H9 (cell line): Measurements from ENCODE around the gene P4HA2. TPM values are rescaled to one million over a fixed set of nuclear protein-coding genes. Genes with fewer than 3 reads are reported as not detected.

Experiments
- DNase-seq: peaks from one replicate; pipeline ENCODE4 v3.0.0-alpha.2; 2017
- H2AFZ ChIP-seq: one replicate; pipeline ENCODE4 v1.6.1; 2013; ENCODE audit warnings: mild to moderate bottlenecking, low read length, control low read depth, moderate library complexity
- H2AK5ac ChIP-seq: 2 replicates; pipeline ENCODE4 v1.6.1; 2013; ENCODE audit warnings: low read length, control low read depth, mixed read lengths; ENCODE audit not compliant: insufficient read length
- H2BK120ac ChIP-seq: one replicate; pipeline ENCODE4 v1.6.1; 2013; ENCODE audit warnings: low read depth, mild to moderate bottlenecking, low read length, control low read depth, inconsistent platforms; ENCODE audit not compliant: poor library complexity, severe bottlenecking
- H2BK12ac ChIP-seq: 2 replicates; pipeline ENCODE4 v1.6.1; 2013; ENCODE audit warnings: low read length, control low read depth, mixed read lengths, low read depth; ENCODE audit not compliant: insufficient read length
- H2BK15ac ChIP-seq: 2 replicates; pipeline ENCODE4 v1.6.1; 2013; ENCODE audit warnings: low read depth, low read length, control low read depth
- H2BK20ac ChIP-seq: one replicate; pipeline ENCODE4 v1.6.1; 2013; ENCODE audit warnings: low read depth, mild to moderate bottlenecking, low read length, control low read depth, inconsistent platforms; ENCODE audit not compliant: poor library complexity, severe bottlenecking
- H2BK5ac ChIP-seq: 2 replicates; pipeline ENCODE4 v1.6.1; 2013; ENCODE audit warnings: low read length, control low read depth, mixed read lengths; ENCODE audit not compliant: insufficient read length
- H3K14ac ChIP-seq: 2 replicates; pipeline ENCODE4 v1.6.1; 2013; ENCODE audit warnings: low read length, control low read depth; ENCODE audit not compliant: insufficient read depth
- H3K18ac ChIP-seq: 2 replicates; pipeline ENCODE4 v1.6.1; 2013; ENCODE audit warnings: low read depth, mild to moderate bottlenecking, mixed read lengths, low read length, control low read depth; ENCODE audit not compliant: insufficient read length
- H3K23ac ChIP-seq: 2 replicates; pipeline ENCODE4 v1.6.1; 2013; ENCODE audit warnings: low read length, control low read depth, mixed read lengths, low read depth; ENCODE audit not compliant: insufficient read length
- H3K23me2 ChIP-seq: 2 replicates; pipeline ENCODE4 v1.6.1; 2013; ENCODE audit warnings: low read depth, mild to moderate bottlenecking, mixed read lengths, low read length, control low read depth; ENCODE audit not compliant: insufficient read length, poor library complexity, severe bottlenecking
- H3K27ac ChIP-seq: 2 replicates; pipeline ENCODE4 v1.5.1; 2013; ENCODE audit warnings: low read length, control low read depth, mixed read lengths, low read depth; ENCODE audit not compliant: insufficient read length
- H3K27me3 ChIP-seq: 2 replicates; pipeline ENCODE4 v1.6.1; 2013; ENCODE audit warnings: low read length, control low read depth, inconsistent platforms; ENCODE audit not compliant: insufficient read depth
- H3K4ac ChIP-seq: 2 replicates; pipeline ENCODE4 v1.6.1; 2013; ENCODE audit warnings: low read depth, mild to moderate bottlenecking, control low read depth, inconsistent platforms, low read length, moderate library complexity
- H3K4me1 ChIP-seq: 2 replicates; pipeline ENCODE4 v1.6.1; 2013; ENCODE audit warnings: low read length, control low read depth, inconsistent platforms; ENCODE audit not compliant: insufficient read depth
- H3K4me2 ChIP-seq: 2 replicates; pipeline ENCODE4 v1.6.1; 2013; ENCODE audit warnings: low read length, control low read depth, mixed read lengths; ENCODE audit not compliant: insufficient read length, insufficient read depth
- H3K56ac ChIP-seq: 2 replicates; pipeline ENCODE4 v1.6.1; 2013; ENCODE audit warnings: low read depth, mild to moderate bottlenecking, mixed read lengths, low read length, control low read depth; ENCODE audit not compliant: insufficient read length
- H3K79me1 ChIP-seq: 2 replicates; pipeline ENCODE4 v1.6.1; 2013; ENCODE audit warnings: low read depth, mild to moderate bottlenecking, moderate library complexity, low read length, control low read depth, inconsistent platforms; ENCODE audit not compliant: insufficient read depth, poor library complexity, severe bottlenecking
- H3K79me2 ChIP-seq: 2 replicates; pipeline ENCODE4 v1.6.1; 2013; ENCODE audit warnings: low read length, control low read depth, inconsistent platforms; ENCODE audit not compliant: insufficient read depth
- H3K9ac ChIP-seq: 2 replicates; pipeline ENCODE4 v1.6.1; 2013; ENCODE audit warnings: low read length, control low read depth, mixed read lengths; ENCODE audit not compliant: insufficient read length; ENCODE audit errors: extremely low read depth
- H3K9me3 ChIP-seq: one replicate; pipeline ENCODE4 v1.6.1; 2013; ENCODE audit warnings: low read depth, low read length, inconsistent platforms; ENCODE audit not compliant: control insufficient read depth
- H3T11ph ChIP-seq: one replicate; pipeline ENCODE4 v1.6.1; 2013; ENCODE audit warnings: mild to moderate bottlenecking, low read length, control low read depth, inconsistent platforms
- H4K20me1 ChIP-seq: one replicate; pipeline ENCODE4 v1.6.1; 2013; ENCODE audit not compliant: control insufficient read depth, insufficient read length, insufficient read depth
- H4K5ac ChIP-seq: 2 replicates; pipeline ENCODE4 v1.6.1; 2013; ENCODE audit warnings: low read depth, mild to moderate bottlenecking, mixed read lengths, low read length, control low read depth; ENCODE audit not compliant: insufficient read length
- H4K8ac ChIP-seq: replicated peaks from 2 replicates; pipeline ENCODE4 v1.6.1; 2013; ENCODE audit warnings: low read length, control low read depth, mixed read lengths, low read depth; ENCODE audit not compliant: insufficient read length
- H4K91ac ChIP-seq: 2 replicates; pipeline ENCODE4 v1.6.1; 2013; ENCODE audit warnings: low read depth, mild to moderate bottlenecking, moderate library complexity, mixed read lengths, low read length, control low read depth; ENCODE audit not compliant: insufficient read length
- H3K27ac Mint-ChIP-seq, 3 experiments: 2 replicates in 2 of 3; 3 replicates in 1 of 3; pipeline ENCODE4 v1.8.0; 2020 to 2021; ENCODE audit warnings: mixed read lengths in 3 of 3, mild to moderate bottlenecking in 1 of 3, moderate library complexity in 1 of 3
- H3K27me3 Mint-ChIP-seq: 2 replicates; pipeline ENCODE4 v1.8.0; 2021; ENCODE audit warnings: low read depth, mild to moderate bottlenecking, moderate library complexity, mixed read lengths
- H3K36me3 Mint-ChIP-seq, 3 experiments: 2 replicates in 2 of 3; 3 replicates in 1 of 3; pipeline ENCODE4 v1.8.0; 2020 to 2021; ENCODE audit warnings: low read depth in 3 of 3, mixed read lengths in 3 of 3; ENCODE audit not compliant: insufficient read depth in 1 of 3
- H3K4me1 Mint-ChIP-seq, 2 experiments: 2 replicates each; pipeline ENCODE4 v1.8.0; 2020; ENCODE audit warnings: mixed read lengths in 2 of 2
- H3K4me3 Mint-ChIP-seq, 2 experiments: 2 replicates in 1 of 2; 3 replicates in 1 of 2; pipeline ENCODE4 v1.8.0; 2020 to 2021; ENCODE audit warnings: mild to moderate bottlenecking in 2 of 2, mixed read lengths in 2 of 2, moderate library complexity in 1 of 2
- H3K9me3 Mint-ChIP-seq, 2 experiments: 2 replicates in 1 of 2; 3 replicates in 1 of 2; pipeline ENCODE4 v1.8.0; 2020; ENCODE audit warnings: mild to moderate bottlenecking in 2 of 2, mixed read lengths in 2 of 2, moderate library complexity in 1 of 2
- WGBS: extraction: QIAGEN DNeasy Blood & Tissue Kit; methylation state at CpG from one replicate; pipeline ENCODE4 v1.1.7; 2013; ENCODE audit warnings: missing lambda C conversion rate, low lambda C conversion rate, mixed read lengths; ENCODE audit not compliant: insufficient read length; ENCODE audit errors: extremely low coverage; 5-methylcytosine and 5-hydroxymethylcytosine counted together
- total RNA-seq: library from RNA; stranded (reverse); gene quantifications from 2 replicates; pipeline ENCODE4 v1.2.1, GENCODE V29; 2021
- TF ChIP-seq, protein P1 (sequence below): fragments of 200-600 bp; sonication (generic); conservative IDR thresholded peaks from 3 replicates; pipeline ENCODE4 v1.8.0; 2021; ENCODE audit warnings: antibody characterized with exemption, mild to moderate bottlenecking

P4HA2 gene
- total RNA-seq, 1 experiment from 2014 or later: 15.3 TPM

DNA sequence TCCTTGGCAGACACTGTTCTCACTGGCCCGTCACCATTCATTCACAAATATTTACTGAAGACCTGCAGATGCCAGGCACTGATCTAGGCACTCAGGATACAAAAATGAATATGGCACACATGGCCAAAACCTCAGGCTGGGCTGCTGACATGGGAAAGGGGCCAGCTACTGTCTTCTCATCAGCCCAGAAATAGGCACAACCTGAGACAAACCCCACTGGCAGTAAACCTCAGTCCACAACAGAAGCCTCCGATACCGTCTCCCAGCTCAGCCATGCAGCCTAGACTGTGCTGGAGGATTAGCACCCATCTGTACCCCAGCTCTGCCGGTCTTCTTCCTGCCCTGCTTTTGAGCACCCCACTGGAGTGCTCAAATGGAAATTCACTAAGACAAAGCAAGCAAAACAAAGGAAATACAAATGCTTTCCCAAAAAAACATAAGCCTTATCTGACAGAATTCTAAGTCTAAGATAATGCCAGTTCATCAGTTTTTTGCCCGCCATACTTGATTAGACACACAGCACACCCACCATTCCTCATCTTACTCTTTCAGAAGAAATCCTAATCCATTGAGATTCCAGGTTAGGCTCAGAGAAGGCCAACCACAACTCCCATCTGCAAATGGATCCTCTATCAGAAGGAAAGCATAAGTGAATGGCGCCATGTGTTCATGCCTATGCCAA is 8.2 kb downstream of the P4HA2 start:
- no peak overlapping the region for H3K18ac ChIP-seq
- H4K20me1 ChIP-seq: no peaks in the 10 kb centered on the region

More for the DNA sequence above, 8.2 kb downstream of the P4HA2 start:
- Histone ChIP-seq H3K27ac (no peak overlapping the region), H4K5ac (no peak overlapping the region), H2BK12ac (no peak overlapping the region), H3K79me1 (no peaks in the 10 kb centered on the region), H3K27me3 (no peaks in the 10 kb centered on the region), H3K4me2 (no peak overlapping the region), H3K79me2 (no peaks in the 10 kb centered on the region), H3K9ac (no peak overlapping the region), H3K14ac (no peak overlapping the region), H2AK5ac (no peak overlapping the region), H3K4me1 (no peaks in the 10 kb centered on the region; the same call in 1 of the 2 replicates), H3K56ac (no peak overlapping the region), H4K8ac (no peak overlapping the region), H2BK120ac (no peak overlapping the region), H3K9me3 (no peaks in the 10 kb centered on the region), H3T11ph (no peak overlapping the region), H4K91ac (no peak overlapping the region), H2AFZ (no peak overlapping the region), H3K23ac (no peak overlapping the region), H2BK5ac (no peak overlapping the region), H2BK15ac (no peak overlapping the region), H3K4ac (no peak overlapping the region), H2BK20ac (no peak overlapping the region), H3K23me2 (no peaks in the 10 kb centered on the region)
- H3K4me3 Mint-ChIP-seq: no peak overlapping the region
- H3K27ac Mint-ChIP-seq: no peak overlapping the region; a peak in 1 of 7 replicates
- peaks cover 2% of the 10 kb centered on the region; the same call in 1 of the 2 replicates for H3K27me3 Mint-ChIP-seq
- TF ChIP-seq, protein P1, sequence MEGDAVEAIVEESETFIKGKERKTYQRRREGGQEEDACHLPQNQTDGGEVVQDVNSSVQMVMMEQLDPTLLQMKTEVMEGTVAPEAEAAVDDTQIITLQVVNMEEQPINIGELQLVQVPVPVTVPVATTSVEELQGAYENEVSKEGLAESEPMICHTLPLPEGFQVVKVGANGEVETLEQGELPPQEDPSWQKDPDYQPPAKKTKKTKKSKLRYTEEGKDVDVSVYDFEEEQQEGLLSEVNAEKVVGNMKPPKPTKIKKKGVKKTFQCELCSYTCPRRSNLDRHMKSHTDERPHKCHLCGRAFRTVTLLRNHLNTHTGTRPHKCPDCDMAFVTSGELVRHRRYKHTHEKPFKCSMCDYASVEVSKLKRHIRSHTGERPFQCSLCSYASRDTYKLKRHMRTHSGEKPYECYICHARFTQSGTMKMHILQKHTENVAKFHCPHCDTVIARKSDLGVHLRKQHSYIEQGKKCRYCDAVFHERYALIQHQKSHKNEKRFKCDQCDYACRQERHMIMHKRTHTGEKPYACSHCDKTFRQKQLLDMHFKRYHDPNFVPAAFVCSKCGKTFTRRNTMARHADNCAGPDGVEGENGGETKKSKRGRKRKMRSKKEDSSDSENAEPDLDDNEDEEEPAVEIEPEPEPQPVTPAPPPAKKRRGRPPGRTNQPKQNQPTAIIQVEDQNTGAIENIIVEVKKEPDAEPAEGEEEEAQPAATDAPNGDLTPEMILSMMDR: no peak
- peaks cover 0 to 4% (median 0%) of the 10 kb centered on the region in 3 experiments; a peak in 1 of 7 replicates for H3K36me3 Mint-ChIP-seq
- WGBS: no CpG with 5 or more reads among the region's 6 CpGs
- H3K4me1 Mint-ChIP-seq: peaks cover 6 to 10% of the 10 kb centered on the region in 2 experiments
- no peak for DNase-seq
- H3K9me3 Mint-ChIP-seq: no peaks in the 10 kb centered on the region
